Stimulated activated memory B cell treated with anti-CD40 and anti-IgM and Interleukin-4, amounts not matched to agents 10 μg/mL and 1 μg/mL and 100 μg/mL, for 72 hours (primary cell): ENCODE measurements around the gene JADE1.
A peak's percentile ranks its signal among the peaks of the same experiment; 100 is the strongest.

Source experiments
- ATAC-seq: fragments of 150-1000 bp; cut with Tn5 transposase; 2 replicates; pipeline ENCODE4 v1.10.0; 2021
- H3K27ac Mint-ChIP-seq: one replicate; pipeline ENCODE4 v1.8.0; 2022; ENCODE audit warnings: mild to moderate bottlenecking, mixed read lengths
- H3K27me3 Mint-ChIP-seq: one replicate; pipeline ENCODE4 v1.8.0; 2022; ENCODE audit warnings: mixed read lengths
- H3K36me3 Mint-ChIP-seq: one replicate; pipeline ENCODE4 v1.8.0; 2022; ENCODE audit warnings: mixed read lengths
- H3K4me1 Mint-ChIP-seq: one replicate; pipeline ENCODE4 v1.8.0; 2022; ENCODE audit warnings: mixed read lengths
- H3K4me3 Mint-ChIP-seq: one replicate; pipeline ENCODE4 v1.8.0; 2022; ENCODE audit warnings: mild to moderate bottlenecking, moderate library complexity, mixed read lengths
- H3K9me3 Mint-ChIP-seq: one replicate; pipeline ENCODE4 v1.8.0; 2022; ENCODE audit warnings: mixed read lengths

The JADE1 gene

DNA sequence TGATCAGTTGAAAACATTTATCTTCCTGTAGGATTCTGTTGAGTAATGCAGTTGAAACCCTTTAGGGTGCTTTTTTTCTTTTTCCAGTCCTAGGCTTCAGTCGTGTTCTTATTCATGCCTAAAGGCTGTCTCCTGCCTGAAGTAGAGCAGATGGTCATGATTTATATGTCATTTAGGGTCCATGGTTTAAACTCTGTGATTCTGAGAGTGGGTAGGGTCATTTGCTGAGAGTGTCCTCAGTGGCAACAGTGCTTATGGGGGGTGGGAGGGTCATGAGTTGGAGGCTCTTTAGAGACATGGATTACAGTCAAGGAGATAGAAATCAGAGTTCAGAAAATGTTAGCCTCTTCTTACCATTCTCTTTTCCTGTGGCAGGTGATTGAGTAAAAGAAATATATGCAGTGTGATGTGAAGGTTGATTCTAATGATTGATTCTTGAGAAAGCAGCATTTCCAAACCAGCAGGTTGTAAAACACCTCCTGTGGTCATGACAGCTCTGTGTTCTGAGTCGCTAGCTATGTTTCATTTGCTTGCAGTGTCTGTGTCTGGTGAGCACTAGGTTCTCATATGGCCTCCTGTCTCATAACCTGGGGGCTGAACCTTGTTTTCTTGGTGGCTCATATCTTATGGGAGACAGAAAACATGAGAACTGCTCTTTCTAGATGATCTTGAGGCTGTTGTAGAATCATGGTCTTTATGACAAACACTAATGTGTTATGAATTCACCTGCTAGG is 60.4 kb downstream of the JADE1 start:
- no peaks in the 10 kb centered on the region for H3K9me3 Mint-ChIP-seq
- H3K27ac Mint-ChIP-seq = no peak overlapping the region
- H3K27me3 Mint-ChIP-seq = no peaks in the 10 kb centered on the region
- peaks cover 71% of the 10 kb centered on the region for H3K36me3 Mint-ChIP-seq
- no peak for ATAC-seq
- no peak overlapping the region for H3K4me3 Mint-ChIP-seq
- H3K4me1 Mint-ChIP-seq = peaks cover 18% of the 10 kb centered on the region

DNA sequence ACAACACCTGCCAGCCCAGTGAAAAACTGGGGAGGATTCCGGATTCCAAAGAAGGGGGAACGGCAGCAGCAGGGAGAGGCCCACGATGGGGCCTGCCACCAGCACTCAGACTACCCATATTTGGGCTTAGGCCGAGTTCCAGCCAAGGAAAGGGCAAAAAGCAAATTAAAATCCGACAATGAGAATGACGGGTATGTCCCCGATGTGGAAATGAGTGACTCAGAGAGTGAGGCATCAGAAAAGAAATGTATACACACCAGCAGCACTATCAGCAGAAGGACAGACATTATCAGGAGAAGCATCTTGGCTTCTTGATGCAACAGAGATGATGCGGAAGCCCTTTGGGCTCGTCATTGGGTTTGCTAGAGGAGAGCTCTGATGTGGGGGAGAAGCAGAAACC is 62.4 kb downstream of the JADE1 start:
- H3K4me3 Mint-ChIP-seq = no peak overlapping the region
- no peaks in the 10 kb centered on the region for H3K4me1 Mint-ChIP-seq
- H3K36me3 Mint-ChIP-seq = peaks cover 52% of the 10 kb centered on the region
- H3K27ac Mint-ChIP-seq = no peak overlapping the region
- ATAC-seq = no peak
- no peaks in the 10 kb centered on the region for H3K9me3 Mint-ChIP-seq
- H3K27me3 Mint-ChIP-seq = no peaks in the 10 kb centered on the region

DNA sequence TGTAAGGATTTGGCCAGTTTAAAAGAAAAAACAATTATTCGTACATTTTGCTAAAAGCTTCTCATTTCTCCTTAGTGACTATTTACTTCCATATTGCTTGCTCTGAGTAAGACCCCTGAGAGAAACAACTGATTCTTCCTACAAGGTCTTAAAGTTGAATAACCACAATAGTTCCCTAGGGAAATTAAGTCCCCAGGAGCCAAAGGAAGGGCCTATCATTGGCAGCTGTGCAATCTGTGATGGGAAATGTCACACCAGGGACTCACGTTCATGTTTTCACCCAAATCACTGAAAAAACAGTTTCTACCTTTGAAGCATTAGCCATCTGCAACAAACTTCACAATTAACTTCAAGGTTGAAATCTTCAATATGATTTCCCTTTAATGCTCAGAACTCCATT is 66.7 kb downstream of the JADE1 start:
- Mint-ChIP-seq H3K27me3 (no peaks in the 10 kb centered on the region), H3K4me3 (no peak overlapping the region), H3K9me3 (no peaks in the 10 kb centered on the region), H3K4me1 (no peaks in the 10 kb centered on the region), H3K27ac (no peak overlapping the region), H3K36me3 (peaks cover 27% of the 10 kb centered on the region)
- ATAC-seq = no peak

DNA sequence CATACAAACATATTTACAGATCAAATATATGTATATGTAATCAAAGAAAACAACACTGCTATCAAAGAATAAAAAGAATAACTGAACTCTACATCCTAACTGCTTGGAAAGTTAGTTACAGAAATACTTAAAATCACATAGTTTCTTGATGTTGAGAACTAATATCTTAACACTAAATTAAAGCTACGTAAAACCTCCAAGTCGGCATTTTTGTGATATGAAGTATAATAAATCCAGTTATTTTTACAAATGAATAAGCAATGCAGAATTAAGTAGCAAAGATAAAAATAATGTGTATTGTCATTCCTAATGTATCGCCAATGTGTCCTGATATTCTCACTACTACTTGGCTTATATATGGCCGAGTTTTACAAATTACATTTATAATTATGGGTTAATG is 68.4 kb downstream of the JADE1 start:
- no peaks in the 10 kb centered on the region for H3K9me3 Mint-ChIP-seq
- H3K36me3 Mint-ChIP-seq = peaks cover 17% of the 10 kb centered on the region
- H3K27me3 Mint-ChIP-seq = no peaks in the 10 kb centered on the region
- no peak overlapping the region for H3K4me3 Mint-ChIP-seq
- no peak for ATAC-seq
- no peak overlapping the region for H3K27ac Mint-ChIP-seq
- no peaks in the 10 kb centered on the region for H3K4me1 Mint-ChIP-seq

DNA sequence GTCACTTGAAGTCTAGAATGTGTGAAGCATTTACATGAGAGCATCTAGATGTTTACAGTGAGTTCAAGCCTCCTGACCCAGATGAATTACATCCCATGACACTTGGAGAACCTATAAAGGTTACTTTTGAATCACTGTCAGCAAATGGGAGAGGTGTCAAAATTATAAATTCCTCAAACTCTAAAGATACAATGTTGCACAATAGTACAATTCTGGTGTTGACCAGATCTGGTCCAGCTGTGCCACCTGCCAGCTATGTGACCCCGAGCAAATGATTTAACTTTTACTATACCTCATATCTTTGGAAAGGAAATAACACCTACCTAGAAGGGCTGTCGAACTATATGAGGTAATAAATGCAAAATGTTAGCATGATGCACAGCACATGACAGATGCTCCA is 69.8 kb downstream of the JADE1 start:
- H3K4me3 Mint-ChIP-seq = no peak overlapping the region
- no peaks in the 10 kb centered on the region for H3K27me3 Mint-ChIP-seq
- no peaks in the 10 kb centered on the region for H3K4me1 Mint-ChIP-seq
- H3K27ac Mint-ChIP-seq = no peak overlapping the region
- ATAC-seq = no peak
- H3K36me3 Mint-ChIP-seq = peaks cover 16% of the 10 kb centered on the region
- H3K9me3 Mint-ChIP-seq = no peaks in the 10 kb centered on the region

DNA sequence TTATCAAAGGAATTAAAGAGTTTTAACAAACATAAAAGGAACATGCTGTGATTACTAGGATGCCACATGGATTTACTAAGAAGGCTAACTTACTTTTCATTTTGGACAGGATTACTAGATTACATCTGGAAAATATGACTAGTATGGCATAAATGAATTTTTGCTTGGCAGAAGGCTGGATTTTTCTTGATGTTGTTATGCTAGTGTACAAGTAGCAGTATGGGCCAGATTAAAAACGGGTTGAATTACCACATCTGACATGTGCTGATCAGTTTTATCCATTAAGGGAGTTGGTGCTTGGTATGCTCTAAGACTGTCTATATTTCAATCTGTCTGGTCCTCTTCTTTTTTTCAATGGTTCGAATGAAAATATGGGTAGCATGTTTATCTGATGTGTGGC is 70.5 kb downstream of the JADE1 start:
- Mint-ChIP-seq H3K9me3 (no peaks in the 10 kb centered on the region), H3K4me1 (no peaks in the 10 kb centered on the region), H3K27me3 (no peaks in the 10 kb centered on the region), H3K36me3 (peaks cover 16% of the 10 kb centered on the region), H3K27ac (no peak overlapping the region), H3K4me3 (no peak overlapping the region)
- ATAC-seq = no peak

DNA sequence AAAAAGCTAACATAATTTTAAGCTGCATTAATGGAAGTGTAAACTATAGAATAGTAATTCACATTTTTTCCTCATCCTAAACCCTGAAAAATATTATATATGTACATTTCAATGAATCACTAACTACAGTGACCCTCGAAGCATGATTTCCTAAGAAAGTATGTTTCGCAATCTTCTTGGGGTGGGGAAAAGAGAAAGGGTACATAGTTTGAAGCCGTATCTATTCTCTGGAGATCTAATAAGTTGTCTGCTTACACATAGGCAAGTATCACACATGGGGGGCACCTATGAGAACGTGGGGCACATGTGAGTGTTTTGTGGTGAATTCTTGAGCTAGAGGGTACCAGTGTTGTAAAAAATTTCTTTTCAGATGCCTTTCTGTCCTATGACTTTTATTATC is 71.2 kb downstream of the JADE1 start:
- no peaks in the 10 kb centered on the region for H3K9me3 Mint-ChIP-seq

DNA sequence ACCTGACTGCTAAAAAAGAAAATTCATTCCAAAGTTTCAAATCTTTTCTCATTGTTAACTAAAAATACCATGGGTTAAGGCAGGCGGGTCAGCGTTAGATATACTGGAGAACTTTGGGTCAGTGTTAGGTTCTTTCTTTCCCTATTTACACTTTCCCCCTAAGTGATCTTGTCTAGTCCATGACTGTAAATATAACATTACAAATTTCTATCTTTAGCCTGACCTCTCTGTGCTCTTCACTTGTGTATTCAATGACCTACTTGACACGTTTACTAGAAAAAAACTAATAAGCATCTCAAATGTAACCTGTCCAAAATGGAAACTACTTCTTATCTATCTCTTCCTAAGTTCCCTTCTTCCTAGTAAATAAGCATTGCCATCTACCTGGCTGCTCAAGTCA is 95.3 kb downstream of the JADE1 start:
- Mint-ChIP-seq H3K4me3 (no peak overlapping the region), H3K27me3 (no peaks in the 10 kb centered on the region), H3K36me3 (peaks cover 20% of the 10 kb centered on the region), H3K27ac (no peak overlapping the region), H3K9me3 (no peaks in the 10 kb centered on the region), H3K4me1 (no peaks in the 10 kb centered on the region)
- ATAC-seq = no peak

More for the DNA sequence above, 71.2 kb downstream of the JADE1 start:
- ATAC-seq = no peak
- Mint-ChIP-seq H3K27ac (no peak overlapping the region), H3K4me1 (no peaks in the 10 kb centered on the region), H3K4me3 (no peak overlapping the region), H3K27me3 (no peaks in the 10 kb centered on the region), H3K36me3 (peaks cover 16% of the 10 kb centered on the region)

DNA sequence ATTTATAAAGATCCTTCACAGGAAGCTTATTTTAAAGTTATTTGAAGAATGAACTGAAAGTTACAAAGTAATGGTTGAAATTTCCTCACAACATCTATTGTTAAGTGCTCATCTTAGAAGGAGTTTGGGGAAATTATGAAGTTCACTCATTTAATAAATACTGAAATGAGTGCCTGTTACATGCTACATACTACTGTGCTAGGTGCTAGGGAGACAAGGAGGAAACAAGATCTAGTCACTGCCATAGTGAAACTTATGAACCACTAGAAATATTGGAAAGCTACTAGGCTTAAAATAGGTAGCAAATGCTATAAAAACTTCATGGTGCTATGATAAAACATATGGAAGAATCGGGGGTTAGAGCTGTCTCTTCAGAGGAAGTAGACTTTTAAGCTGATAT is 97.1 kb downstream of the JADE1 start:
- no peaks in the 10 kb centered on the region for H3K9me3 Mint-ChIP-seq
- H3K36me3 Mint-ChIP-seq = peaks cover 20% of the 10 kb centered on the region
- no peak for ATAC-seq
- no peaks in the 10 kb centered on the region for H3K27me3 Mint-ChIP-seq
- H3K4me1 Mint-ChIP-seq = no peaks in the 10 kb centered on the region
- H3K27ac Mint-ChIP-seq = no peak overlapping the region
- no peak overlapping the region for H3K4me3 Mint-ChIP-seq

DNA sequence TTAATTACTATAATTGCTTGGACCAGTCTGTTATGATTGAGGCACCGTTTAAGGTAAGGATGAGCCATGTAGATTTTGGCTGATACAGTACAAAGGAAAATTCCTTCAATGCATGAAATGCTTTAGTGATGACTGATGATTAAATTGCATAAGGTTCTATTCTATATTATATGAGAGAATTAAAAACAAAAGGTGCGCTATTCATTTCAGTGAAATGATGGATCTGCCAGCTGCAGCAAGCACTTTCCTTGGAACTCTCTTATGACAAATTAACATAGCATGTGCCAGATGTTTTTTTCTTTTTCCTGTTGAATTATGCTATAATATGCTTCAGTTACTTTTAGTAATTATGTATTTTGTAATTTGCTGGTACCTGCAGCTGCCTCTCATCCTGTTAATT is 98.5 kb downstream of the JADE1 start:
- Mint-ChIP-seq H3K27ac (no peak overlapping the region), H3K36me3 (peaks cover 10% of the 10 kb centered on the region), H3K4me1 (no peaks in the 10 kb centered on the region), H3K4me3 (no peak overlapping the region), H3K27me3 (no peaks in the 10 kb centered on the region), H3K9me3 (no peaks in the 10 kb centered on the region)
- no peak for ATAC-seq

DNA sequence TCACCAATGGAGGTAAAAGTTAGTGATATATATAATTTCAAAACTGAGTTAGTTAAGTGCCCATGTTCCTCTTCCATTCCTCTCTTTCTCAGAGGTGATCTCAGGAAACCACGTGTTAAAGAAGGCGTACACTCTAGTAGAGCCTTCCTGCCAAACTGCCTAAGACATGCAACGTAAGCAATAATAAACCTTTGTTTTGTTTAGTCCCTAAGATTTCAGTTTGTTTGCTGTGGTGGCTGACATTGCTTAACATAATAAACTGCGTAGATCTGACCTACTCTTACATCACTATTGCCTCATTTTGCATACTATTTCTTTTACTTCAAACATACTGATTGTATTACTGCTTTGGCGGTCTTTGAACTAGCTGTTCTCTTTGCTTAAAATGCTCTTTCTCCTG is 99.2 kb downstream of the JADE1 start:
- no peaks in the 10 kb centered on the region for H3K4me1 Mint-ChIP-seq
- no peaks in the 10 kb centered on the region for H3K27me3 Mint-ChIP-seq

DNA sequence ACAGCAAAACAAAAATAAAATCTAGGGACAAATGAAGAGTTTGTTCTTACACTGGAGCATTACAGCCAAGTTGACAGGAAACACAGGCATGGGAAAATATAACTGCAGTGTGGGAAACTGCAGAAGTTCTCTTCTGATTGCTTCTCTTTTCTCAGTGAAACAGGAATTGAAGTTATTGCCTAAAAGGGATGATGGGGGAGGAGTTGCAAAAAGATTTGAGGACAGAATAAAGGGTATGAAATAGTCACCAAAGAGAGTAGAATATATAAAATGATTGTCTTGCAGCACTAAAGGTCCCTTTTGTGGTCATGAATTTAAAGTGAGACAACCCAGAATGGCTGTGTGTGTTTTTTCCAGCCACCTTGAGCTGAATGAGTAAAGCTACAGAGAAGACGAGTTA is 103.7 kb downstream of the JADE1 start:
- Mint-ChIP-seq H3K9me3 (no peaks in the 10 kb centered on the region), H3K4me3 (no peak overlapping the region), H3K36me3 (peaks cover 7% of the 10 kb centered on the region), H3K27ac (no peak overlapping the region), H3K27me3 (no peaks in the 10 kb centered on the region), H3K4me1 (peaks cover 16% of the 10 kb centered on the region)
- no peak for ATAC-seq

More for the DNA sequence above, 99.2 kb downstream of the JADE1 start:
- no peaks in the 10 kb centered on the region for H3K9me3 Mint-ChIP-seq
- H3K36me3 Mint-ChIP-seq = peaks cover 15% of the 10 kb centered on the region
- no peak overlapping the region for H3K4me3 Mint-ChIP-seq
- H3K27ac Mint-ChIP-seq = no peak overlapping the region
- ATAC-seq = no peak

DNA sequence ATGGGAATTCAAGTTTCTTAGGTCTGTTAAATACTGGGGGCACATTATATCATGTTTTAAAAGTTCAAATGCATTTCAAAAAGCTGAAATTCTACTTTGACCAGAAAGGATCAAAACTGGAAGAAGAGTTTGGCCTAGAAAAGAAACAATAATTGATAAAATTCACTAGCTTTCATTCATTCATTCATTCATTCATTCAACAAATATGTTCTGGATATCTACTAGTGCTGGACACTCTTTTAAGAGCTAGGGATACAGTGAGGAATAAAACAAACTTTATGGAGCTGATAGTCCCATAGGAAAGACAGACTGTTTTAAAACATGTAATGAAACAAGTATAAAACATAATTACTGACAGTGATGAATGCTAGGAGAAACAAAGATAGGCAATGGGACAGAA is 106.0 kb downstream of the JADE1 start:
- ATAC-seq = no peak
- H3K4me3 Mint-ChIP-seq = no peak overlapping the region
- H3K36me3 Mint-ChIP-seq = peaks cover 18% of the 10 kb centered on the region
- H3K9me3 Mint-ChIP-seq = no peaks in the 10 kb centered on the region
- no peak overlapping the region for H3K27ac Mint-ChIP-seq
- no peaks in the 10 kb centered on the region for H3K27me3 Mint-ChIP-seq
- H3K4me1 Mint-ChIP-seq = peaks cover 30% of the 10 kb centered on the region

DNA sequence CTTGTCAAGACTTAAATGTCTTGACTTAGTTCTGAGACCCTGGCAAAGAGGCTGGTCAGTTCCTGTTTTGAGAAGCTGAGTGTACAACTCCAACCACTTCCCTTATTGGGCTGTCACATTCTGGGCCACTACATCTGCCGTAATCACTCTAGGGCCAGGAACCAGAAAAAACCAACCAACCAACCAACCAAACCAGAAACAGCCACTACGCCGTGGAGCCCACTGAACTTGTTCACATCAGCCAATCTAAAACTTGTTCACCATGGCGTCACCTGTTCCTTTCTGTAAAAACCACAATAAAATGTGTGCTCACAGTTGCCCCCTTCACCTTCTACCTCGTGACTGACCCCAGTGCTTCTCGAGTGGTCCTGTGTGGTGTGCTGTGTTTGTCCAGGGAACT is 107.3 kb downstream of the JADE1 start:
- peaks cover 30% of the 10 kb centered on the region for H3K4me1 Mint-ChIP-seq
- H3K9me3 Mint-ChIP-seq = no peaks in the 10 kb centered on the region
- H3K4me3 Mint-ChIP-seq = peak overlapping the region; percentile 9
- H3K27ac Mint-ChIP-seq = peak overlapping the region; percentile 79
- H3K36me3 Mint-ChIP-seq = peaks cover 25% of the 10 kb centered on the region
- peak; percentile 93 for ATAC-seq
- no peaks in the 10 kb centered on the region for H3K27me3 Mint-ChIP-seq

DNA sequence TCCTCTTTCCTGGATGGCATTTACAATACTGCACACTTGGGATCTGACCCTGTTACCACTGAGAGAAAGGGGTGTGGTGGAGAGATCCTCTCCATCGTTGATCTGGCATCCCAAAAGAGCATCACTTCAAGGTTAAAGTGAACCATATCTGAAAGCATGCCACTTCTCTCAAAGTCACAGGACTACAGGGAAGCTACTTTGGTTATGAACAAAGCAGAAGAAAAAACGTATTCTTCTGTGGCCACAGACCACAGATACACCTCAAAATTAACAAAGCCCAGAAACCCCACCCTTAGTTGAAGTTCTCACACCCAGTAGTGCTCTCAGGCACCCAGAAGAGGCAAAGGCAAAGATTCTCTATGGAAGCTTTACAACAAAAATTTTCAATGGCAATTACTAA is 108.3 kb downstream of the JADE1 start:
- H3K36me3 Mint-ChIP-seq = peaks cover 29% of the 10 kb centered on the region
- peak overlapping the region; percentile 79 for H3K27ac Mint-ChIP-seq
- H3K9me3 Mint-ChIP-seq = no peaks in the 10 kb centered on the region
- peaks cover 30% of the 10 kb centered on the region for H3K4me1 Mint-ChIP-seq
- ATAC-seq = peak; percentile 80
- no peaks in the 10 kb centered on the region for H3K27me3 Mint-ChIP-seq
- no peak overlapping the region for H3K4me3 Mint-ChIP-seq

DNA sequence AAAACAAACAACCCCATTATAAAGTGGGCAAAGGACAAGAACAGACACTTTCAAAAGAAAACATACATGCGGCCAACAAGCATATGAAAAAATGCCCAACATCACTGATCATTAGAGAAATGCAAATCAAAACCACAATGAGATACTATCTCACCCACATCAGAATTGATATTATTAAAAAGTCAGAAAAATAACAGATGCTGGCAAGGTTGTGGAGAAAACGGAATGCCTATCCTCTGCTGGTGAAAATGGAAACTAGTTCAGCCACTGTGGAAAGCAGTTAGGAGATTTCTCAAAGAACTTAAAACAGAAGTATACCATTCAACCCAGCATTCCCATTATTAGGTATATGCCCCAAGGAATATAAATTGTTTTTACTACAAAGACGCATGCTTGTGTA is 112.5 kb downstream of the JADE1 start:
- Mint-ChIP-seq H3K4me3 (no peak overlapping the region), H3K27ac (no peak overlapping the region), H3K9me3 (no peaks in the 10 kb centered on the region), H3K27me3 (no peaks in the 10 kb centered on the region), H3K36me3 (peaks cover 47% of the 10 kb centered on the region), H3K4me1 (peaks cover 25% of the 10 kb centered on the region)
- no peak for ATAC-seq
